GM19468 (cell line): ENCODE data around the gene ADAP1.
"Not testable (repeated sequence)": the region's sequence is repeated elsewhere in the genome, so short reads cannot be mapped to it uniquely, and the experiment has no call there.

Experiments
- ATAC-seq: cut with Tn5 transposase; IDR thresholded peaks from one replicate; pipeline ENCODE4 v1.9.1; 2021; ENCODE audit warnings: mild to moderate bottlenecking, moderate library complexity, moderate number of reproducible peaks; ENCODE audit not compliant: unreplicated experiment; ENCODE audit errors: extremely low read depth

Gene ADAP1

DNA sequence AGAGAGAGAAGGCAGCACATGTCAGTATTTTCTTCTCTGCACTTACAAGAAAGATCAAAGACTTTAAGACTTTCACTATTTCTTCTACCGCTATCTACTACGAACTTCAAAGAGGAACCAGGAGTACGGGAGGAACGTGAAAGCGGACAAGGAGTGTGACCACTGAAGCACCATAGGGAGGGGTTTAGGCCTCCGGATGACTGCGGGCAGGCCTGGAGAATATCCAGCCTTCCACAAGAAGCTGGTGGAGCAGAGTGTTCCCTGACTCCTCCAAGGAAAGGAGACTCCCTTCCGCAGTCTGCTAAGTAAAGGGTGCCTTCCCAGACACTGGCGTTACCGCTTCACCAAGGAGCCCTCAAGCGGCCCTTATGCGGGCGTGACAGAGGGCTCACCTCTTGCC, 6.5 kb upstream of the ADAP1 start:
- ATAC-seq, result not testable (repeated sequence)

GRCh38 chr7:960269-960871, 5.9 kb upstream of the ADAP1 start:
- ATAC-seq, result no peak

GRCh38 chr7:959740-960139, 5.3 kb upstream of the ADAP1 start:
- ATAC-seq, result not testable (repeated sequence)

- no peak for ATAC-seq
Observed at GRCh38 chr7:959271-959670, 4.8 kb upstream of the ADAP1 start.

DNA sequence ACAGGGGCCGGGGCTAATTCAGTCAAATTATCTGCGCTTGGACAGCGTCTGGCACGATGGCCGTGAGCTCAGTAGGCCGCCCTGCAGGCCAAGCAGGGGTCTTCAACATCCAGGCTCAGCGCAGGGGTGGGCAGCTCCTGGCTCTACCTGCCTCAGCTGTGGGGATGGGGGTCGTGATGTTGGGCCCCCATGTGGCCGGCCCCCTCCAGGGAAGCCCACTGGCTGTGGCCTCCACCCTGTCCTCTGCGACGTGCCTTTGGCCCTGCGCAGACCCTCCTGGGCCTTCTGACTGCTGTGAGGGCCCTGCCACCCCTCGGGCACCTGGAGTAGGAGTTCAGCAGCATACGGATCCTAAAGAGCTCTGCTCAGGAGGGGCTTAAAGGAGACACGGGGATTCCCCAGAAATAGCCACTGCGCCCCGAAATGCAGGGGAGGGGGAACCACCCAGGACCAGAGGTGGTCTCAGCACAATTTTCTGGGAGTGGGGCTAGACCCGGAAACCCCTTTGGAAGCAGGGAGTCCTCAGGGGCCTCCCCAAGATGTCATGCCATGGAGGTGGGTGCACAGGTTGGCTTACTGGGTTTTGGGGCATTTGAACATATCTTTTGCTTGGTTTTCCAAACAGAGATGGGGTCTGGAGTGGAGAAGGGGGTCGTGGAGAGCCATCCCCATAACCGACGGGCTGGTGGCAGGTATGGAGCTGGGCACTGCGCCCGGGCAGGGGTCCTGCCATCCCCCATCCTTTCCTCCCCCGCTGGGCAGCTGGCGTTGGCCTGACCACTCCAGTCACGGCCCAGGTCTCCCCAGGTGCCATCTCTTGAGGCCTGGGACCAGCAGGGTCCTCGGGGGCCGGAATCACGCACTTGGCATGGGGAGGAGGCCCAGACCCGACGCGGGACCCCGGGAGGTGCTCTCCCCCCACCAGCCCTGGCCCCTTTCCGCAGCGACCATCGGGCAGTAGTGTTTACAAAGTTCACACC, 4.0 kb upstream of the ADAP1 start:
- no peak for ATAC-seq

DNA sequence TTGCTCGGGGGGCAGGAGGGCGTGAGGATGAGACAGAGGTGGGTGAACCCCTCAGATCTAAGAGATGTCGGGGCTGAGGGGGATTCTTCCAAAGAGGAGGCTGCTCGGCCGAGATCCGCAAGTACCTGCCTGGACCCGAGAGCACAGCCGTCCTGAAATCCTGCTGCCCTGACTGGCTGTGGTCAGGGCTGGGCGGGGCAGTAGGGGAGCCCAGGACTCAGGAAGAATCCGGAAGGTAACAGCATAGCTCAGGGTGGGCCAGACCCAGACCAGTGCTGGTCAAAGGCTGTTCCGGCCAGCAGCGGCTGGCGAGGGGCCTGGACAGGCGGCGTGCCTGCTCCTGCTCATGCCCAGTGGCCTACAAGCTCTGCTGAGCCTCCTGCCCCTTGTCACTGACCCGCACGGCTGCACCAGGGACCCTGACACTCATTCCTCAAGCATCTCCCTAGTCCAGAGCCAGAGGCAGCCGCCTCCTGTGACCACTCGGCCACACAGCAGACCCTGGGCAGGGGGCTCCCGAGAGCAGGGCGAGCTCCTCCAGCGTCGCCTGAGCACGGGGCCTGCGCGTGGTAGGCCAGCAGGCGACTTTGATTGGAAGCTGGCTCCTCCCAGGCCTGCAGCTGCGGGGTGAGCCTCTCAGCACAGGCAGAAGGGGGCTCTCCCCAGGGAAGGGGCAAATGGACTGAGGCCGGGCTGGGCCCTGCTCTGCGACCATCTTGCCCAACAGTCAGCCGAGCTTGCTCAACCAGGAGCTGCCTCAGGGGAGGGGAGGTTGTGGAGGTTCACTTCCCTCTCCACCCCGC, 3.1 kb upstream of the ADAP1 start:
- no peak for ATAC-seq

DNA sequence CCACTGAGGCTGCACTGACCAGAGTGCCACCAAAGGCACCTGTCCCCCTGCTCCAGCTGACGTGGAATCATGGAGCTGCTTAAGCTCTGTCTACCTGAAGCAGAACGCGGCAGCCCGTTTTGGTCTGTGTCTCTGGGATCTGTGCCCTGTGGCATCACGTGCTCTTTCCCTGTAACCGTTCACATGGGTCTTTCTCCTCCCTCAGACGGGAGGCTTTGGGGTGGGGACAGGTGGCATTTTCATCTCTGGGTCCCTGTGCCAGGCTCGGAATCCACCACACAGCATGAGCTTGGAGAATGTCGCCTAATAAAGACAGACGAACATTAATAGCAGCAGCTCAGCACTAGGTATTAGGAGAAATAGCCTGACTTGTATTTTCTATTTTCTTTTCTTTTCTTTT, 1.6 kb upstream of the ADAP1 start:
- no peak for ATAC-seq

DNA sequence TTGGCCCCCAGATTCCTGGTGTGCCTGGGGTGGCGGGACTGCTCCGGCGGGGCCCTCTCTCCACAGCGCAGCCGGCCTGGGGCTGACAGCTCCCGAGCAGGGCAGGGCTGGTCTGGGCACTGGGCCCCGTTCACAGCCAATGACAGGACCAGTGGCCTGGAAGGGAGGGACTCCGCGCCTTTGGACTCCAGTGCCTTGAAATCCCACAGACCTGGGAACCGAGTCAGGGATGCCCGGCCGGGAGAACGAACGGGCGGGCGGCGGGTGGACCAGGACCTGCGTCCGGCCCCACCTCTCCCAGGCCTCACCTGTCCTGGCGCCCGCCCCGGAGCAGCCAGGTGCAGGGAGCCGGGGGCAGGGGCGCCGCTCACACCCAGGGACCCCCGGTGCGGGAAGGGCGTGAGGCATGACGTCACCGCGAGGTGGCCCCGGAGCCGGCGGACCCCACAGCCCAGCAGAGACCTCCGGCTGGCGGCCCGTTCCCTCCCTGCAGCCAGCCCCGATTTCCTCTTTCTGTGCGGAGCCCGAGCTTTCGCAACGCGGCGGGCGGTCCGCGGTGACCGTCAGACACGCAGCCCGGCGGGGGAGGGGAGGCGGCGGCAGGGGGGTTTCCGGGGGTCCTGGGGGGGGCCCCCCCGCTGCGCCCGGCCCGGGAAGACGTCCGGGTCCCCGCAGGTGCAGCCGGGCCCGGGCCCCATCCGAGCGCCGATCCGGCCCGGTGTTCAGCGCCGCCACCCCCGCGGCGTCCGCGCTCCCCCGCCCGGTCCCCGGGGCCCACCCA, 743 bp downstream of the ADAP1 start:
- ATAC-seq, result no peak

GRCh38 chr7:952548-953441, 1.7 kb downstream of the ADAP1 start:
- ATAC-seq, result no peak

DNA sequence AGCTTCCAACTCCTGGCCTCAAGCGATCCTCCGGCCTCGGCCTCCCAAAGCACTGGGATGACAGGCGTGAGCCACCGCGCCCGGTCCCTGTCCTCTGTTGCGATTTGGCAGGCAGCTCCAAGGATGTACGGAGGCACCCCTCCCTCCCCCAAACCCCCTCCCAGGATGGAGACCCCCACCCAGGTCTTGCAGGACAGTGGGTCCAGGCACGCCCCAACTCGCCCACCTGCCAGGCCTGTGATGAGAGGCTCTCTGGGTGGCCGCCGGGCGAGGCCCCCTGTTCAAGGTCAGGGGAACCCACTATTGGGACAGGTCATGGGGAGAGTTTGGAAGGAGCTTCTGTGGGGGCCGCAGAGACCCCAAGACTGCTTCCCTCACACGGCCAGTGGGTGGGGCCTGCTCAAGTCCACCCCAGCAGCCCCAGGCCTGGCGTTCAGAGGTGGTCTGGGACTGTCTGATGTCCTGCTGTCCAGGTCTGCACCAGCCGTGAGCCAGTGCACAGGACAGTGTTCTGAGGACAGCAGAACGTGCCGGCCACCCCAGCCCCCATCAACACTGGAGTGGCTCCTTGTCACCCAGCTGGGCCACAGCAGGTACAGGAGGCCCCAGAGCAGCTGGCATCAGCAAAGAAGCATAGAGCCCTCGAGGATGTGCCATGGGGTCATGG, 2.5 kb downstream of the ADAP1 start:
- no peak for ATAC-seq

- no peak for ATAC-seq
Observed at GRCh38 chr7:949021-949934, 5.2 kb downstream of the ADAP1 start.

GRCh38 chr7:947391-948210, 6.9 kb downstream of the ADAP1 start:
- no peak for ATAC-seq

- ATAC-seq, result no peak
Observed at GRCh38 chr7:946256-946996, 8.1 kb downstream of the ADAP1 start.

GRCh38 chr7:945556-946255, 8.8 kb downstream of the ADAP1 start:
- no peak for ATAC-seq

GRCh38 chr7:945147-945555, 9.3 kb downstream of the ADAP1 start:
- no peak for ATAC-seq
